Ishikawa (cell line): ENCODE measurements around the gene IL9R.

Experiments
- CEBPB ChIP-seq: IDR thresholded peaks from 2 replicates; pipeline ENCODE4 v1.6.1; 2012
- CREB1 ChIP-seq: IDR thresholded peaks from 2 replicates; pipeline ENCODE4 v1.6.1; 2012; ENCODE audit warnings: low read depth
- EGR1 ChIP-seq: IDR thresholded peaks from 2 replicates; pipeline ENCODE4 v1.6.1; 2012
- EP300 ChIP-seq: IDR thresholded peaks from 2 replicates; pipeline ENCODE4 v1.6.1; 2012; ENCODE audit warnings: borderline replicate concordance
- FOXM1 ChIP-seq: IDR thresholded peaks from 2 replicates; pipeline ENCODE4 v1.6.1; 2012; ENCODE audit warnings: low read depth, borderline replicate concordance
- MAX ChIP-seq: IDR thresholded peaks from 2 replicates; pipeline ENCODE4 v1.6.1; 2012
- NFIC ChIP-seq: IDR thresholded peaks from 2 replicates; pipeline ENCODE4 v1.6.1; 2012
- RAD21 ChIP-seq: IDR thresholded peaks from 2 replicates; pipeline ENCODE4 v1.6.1; 2012; ENCODE audit warnings: low read depth
- TAF1 ChIP-seq: IDR thresholded peaks from 2 replicates; pipeline ENCODE4 v1.6.1; 2012; ENCODE audit warnings: low read depth, mild to moderate bottlenecking
- TCF12 ChIP-seq: IDR thresholded peaks from 2 replicates; pipeline ENCODE4 v1.6.1; 2012; ENCODE audit warnings: low read depth
- TEAD4 ChIP-seq: IDR thresholded peaks from 2 replicates; pipeline ENCODE4 v1.6.1; 2012
- USF1 ChIP-seq: IDR thresholded peaks from 2 replicates; pipeline ENCODE4 v1.6.1; 2012
- YY1 ChIP-seq: IDR thresholded peaks from 2 replicates; pipeline ENCODE4 v1.6.1; 2012; ENCODE audit warnings: low read depth
- ZBTB7A ChIP-seq: IDR thresholded peaks from 2 replicates; pipeline ENCODE4 v1.6.1; 2012; ENCODE audit warnings: low read depth
- TF ChIP-seq, protein P1 (sequence below): IDR thresholded peaks from 2 replicates; pipeline ENCODE4 v1.6.1; 2012; ENCODE audit warnings: low read depth, mild to moderate bottlenecking

The IL9R gene

DNA sequence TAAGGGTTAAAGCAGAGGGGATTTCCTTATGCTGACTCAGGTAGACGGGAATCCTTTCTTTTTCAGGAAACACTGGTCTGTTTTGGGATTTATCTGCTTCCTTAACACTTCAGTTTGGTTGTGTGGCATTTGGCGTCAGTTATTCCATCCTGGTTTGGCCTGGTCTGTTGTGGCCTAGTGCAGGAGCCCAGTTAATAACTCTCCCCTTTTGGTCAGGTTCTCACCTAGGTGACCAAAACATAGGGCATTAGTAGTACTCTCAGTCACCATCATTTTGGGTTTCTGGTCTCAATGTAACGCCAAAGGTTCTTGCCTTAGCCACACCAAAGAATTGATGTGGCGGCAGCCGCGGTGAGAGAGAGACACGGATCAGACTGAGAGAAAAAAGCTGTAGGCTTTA is 39.7 kb upstream of the IL9R start:
- TF ChIP-seq TCF12 = no peak
- TF ChIP-seq NFIC = no peak
- no peak for TF ChIP-seq TAF1
- no peak for TF ChIP-seq EGR1
- TF ChIP-seq RAD21 = no peak
- no peak for TF ChIP-seq TEAD4
- TF ChIP-seq, protein P1, sequence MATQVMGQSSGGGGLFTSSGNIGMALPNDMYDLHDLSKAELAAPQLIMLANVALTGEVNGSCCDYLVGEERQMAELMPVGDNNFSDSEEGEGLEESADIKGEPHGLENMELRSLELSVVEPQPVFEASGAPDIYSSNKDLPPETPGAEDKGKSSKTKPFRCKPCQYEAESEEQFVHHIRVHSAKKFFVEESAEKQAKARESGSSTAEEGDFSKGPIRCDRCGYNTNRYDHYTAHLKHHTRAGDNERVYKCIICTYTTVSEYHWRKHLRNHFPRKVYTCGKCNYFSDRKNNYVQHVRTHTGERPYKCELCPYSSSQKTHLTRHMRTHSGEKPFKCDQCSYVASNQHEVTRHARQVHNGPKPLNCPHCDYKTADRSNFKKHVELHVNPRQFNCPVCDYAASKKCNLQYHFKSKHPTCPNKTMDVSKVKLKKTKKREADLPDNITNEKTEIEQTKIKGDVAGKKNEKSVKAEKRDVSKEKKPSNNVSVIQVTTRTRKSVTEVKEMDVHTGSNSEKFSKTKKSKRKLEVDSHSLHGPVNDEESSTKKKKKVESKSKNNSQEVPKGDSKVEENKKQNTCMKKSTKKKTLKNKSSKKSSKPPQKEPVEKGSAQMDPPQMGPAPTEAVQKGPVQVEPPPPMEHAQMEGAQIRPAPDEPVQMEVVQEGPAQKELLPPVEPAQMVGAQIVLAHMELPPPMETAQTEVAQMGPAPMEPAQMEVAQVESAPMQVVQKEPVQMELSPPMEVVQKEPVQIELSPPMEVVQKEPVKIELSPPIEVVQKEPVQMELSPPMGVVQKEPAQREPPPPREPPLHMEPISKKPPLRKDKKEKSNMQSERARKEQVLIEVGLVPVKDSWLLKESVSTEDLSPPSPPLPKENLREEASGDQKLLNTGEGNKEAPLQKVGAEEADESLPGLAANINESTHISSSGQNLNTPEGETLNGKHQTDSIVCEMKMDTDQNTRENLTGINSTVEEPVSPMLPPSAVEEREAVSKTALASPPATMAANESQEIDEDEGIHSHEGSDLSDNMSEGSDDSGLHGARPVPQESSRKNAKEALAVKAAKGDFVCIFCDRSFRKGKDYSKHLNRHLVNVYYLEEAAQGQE = no peak
- TF ChIP-seq USF1 = no peak
- no peak for TF ChIP-seq CEBPB
- no peak for TF ChIP-seq FOXM1
- TF ChIP-seq ZBTB7A = no peak
- no peak for TF ChIP-seq MAX
- no peak for TF ChIP-seq EP300
- TF ChIP-seq CREB1 = no peak

DNA sequence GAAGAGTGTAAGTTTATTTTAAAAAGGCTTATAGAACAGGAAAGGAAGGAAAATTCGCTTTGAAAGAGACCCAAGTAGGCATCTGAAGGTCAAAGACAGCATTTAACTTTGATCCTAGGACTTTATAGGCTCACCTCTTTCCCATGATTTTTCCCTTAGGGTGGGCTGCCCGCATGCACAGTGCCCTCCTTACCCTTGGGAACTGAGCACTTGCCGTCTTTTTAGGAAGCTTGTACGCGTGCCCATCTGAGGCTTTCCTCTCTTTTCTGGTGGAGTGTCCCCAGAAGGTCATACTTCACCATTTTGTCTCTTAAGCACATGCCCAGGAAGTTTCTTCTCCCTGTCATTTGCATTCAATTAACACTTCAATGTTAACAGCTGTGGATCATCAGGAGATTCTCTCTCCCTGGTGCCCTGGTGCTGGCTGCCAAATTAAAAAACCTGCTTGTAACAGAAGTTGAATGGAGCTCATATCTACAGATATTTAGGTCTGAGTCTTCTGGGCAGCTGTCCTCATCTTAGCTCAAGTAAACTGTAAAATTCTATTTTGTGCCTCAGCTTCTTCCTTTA is 38.4 kb upstream of the IL9R start:
- no peak for TF ChIP-seq EGR1
- TF ChIP-seq NFIC = no peak
- TF ChIP-seq RAD21 = no peak
- no peak for TF ChIP-seq TEAD4
- TF ChIP-seq, protein P1 = no peak
- no peak for TF ChIP-seq EP300
- TF ChIP-seq CREB1 = no peak
- no peak for TF ChIP-seq USF1
- no peak for TF ChIP-seq MAX
- no peak for TF ChIP-seq CEBPB
- TF ChIP-seq YY1 = no peak
- TF ChIP-seq ZBTB7A = no peak
- no peak for TF ChIP-seq TAF1
- no peak for TF ChIP-seq TCF12
- TF ChIP-seq FOXM1 = no peak

DNA sequence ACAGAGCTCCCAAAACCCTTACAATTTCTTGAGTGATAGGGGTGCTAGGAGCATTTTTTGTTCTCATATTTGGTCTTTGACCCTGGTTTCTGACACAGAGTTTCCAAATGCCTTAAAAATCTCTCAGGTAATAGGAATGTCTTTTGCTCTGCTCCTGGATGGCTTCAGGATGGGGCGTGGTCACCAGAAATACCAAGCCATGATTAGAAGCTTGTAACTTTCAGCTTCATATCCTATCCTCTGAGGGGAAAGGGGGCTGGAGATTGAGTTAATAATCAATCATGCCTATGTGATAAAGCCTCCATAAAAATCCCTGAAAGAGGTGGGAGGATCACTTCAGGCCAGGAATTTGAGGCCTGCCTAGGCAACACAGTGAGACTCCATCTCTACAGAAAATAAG is 34.6 kb upstream of the IL9R start:
- TF ChIP-seq NFIC (no peak), CREB1 (no peak), TCF12 (no peak), TEAD4 (no peak), EGR1 (no peak)
- TF ChIP-seq, protein P1 = no peak

DNA sequence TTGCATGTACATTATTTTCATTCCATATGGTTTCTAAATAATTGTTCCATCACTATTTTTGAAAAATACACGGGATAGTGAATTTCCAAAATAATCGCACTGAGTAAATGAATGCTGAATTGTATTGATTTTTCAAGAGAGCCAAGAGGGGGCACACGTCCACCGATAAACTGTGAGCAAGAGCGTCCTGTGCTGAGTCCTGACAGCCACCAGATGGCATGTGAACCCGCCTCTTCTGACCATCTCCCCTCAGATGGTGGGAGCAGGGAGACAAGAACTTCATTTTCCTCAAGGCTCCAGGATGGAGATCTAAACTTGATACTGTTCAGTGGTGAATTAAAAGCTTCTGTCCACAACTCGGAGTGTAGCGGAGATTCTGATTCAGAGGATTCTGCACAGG is 30.6 kb upstream of the IL9R start:
- TF ChIP-seq MAX (no peak), CEBPB (no peak), RAD21 (no peak), TCF12 (no peak), EP300 (no peak), CREB1 (no peak), USF1 (no peak), EGR1 (no peak), NFIC (no peak), ZBTB7A (no peak), TAF1 (no peak), YY1 (no peak), FOXM1 (no peak)
- TF ChIP-seq, protein P1 = no peak
